ENCODE results near the gene ADAM10.

Gene ADAM10

GRCh38 chr15:58598829-58599210, 150.7 kb downstream of the ADAM10 start:
- Mint-ChIP-seq H3K9me3 (no peaks in the 10 kb centered on the region), H3K4me3 (no peak overlapping the region), H3K36me3 (peaks cover 19% of the 10 kb centered on the region), H3K27me3 (no peaks in the 10 kb centered on the region), H3K4me1 (peaks cover 16% of the 10 kb centered on the region), H3K27ac (peak overlapping the region; percentile 51)

- Mint-ChIP-seq H3K9me3 (no peaks in the 10 kb centered on the region), H3K36me3 (peaks cover 20% of the 10 kb centered on the region), H3K4me1 (peaks cover 12% of the 10 kb centered on the region), H3K4me3 (no peak overlapping the region), H3K27me3 (no peaks in the 10 kb centered on the region), H3K27ac (peak overlapping the region; percentile 55)
Observed at GRCh38 chr15:58597943-58598828, 151.3 kb downstream of the ADAM10 start.

- Mint-ChIP-seq H3K27me3 (no peaks in the 10 kb centered on the region), H3K9me3 (no peaks in the 10 kb centered on the region), H3K27ac (no peak overlapping the region), H3K4me3 (no peak overlapping the region), H3K4me1 (peaks cover 12% of the 10 kb centered on the region), H3K36me3 (peaks cover 19% of the 10 kb centered on the region)
Observed at GRCh38 chr15:58595516-58596263, 153.8 kb downstream of the ADAM10 start.

GRCh38 chr15:58594898-58595297, 154.6 kb downstream of the ADAM10 start:
- no peaks in the 10 kb centered on the region for H3K9me3 Mint-ChIP-seq
- H3K36me3 Mint-ChIP-seq = peaks cover 19% of the 10 kb centered on the region
- peaks cover 16% of the 10 kb centered on the region for H3K4me1 Mint-ChIP-seq

GRCh38 chr15:58593870-58594269, 155.6 kb downstream of the ADAM10 start:
- Mint-ChIP-seq H3K4me3 (no peak overlapping the region), H3K4me1 (peaks cover 15% of the 10 kb centered on the region), H3K36me3 (peaks cover 18% of the 10 kb centered on the region), H3K27me3 (no peaks in the 10 kb centered on the region), H3K9me3 (no peaks in the 10 kb centered on the region), H3K27ac (no peak overlapping the region)

More at GRCh38 chr15:58594898-58595297, 154.6 kb downstream of the ADAM10 start:
- no peak overlapping the region for H3K4me3 Mint-ChIP-seq
- peak overlapping the region; percentile 41 for H3K27ac Mint-ChIP-seq
- no peaks in the 10 kb centered on the region for H3K27me3 Mint-ChIP-seq

- no peaks in the 10 kb centered on the region for H3K27me3 Mint-ChIP-seq
- peaks cover 8% of the 10 kb centered on the region for H3K4me1 Mint-ChIP-seq
- H3K4me3 Mint-ChIP-seq = no peak overlapping the region
- H3K9me3 Mint-ChIP-seq = no peaks in the 10 kb centered on the region
- H3K27ac Mint-ChIP-seq = peak overlapping the region; percentile 30
- peaks cover 10% of the 10 kb centered on the region for H3K36me3 Mint-ChIP-seq
Observed at GRCh38 chr15:58590926-58591325, 158.6 kb downstream of the ADAM10 start.

- Mint-ChIP-seq H3K27ac (peak overlapping the region; percentile 26), H3K27me3 (no peaks in the 10 kb centered on the region), H3K4me1 (peaks cover 13% of the 10 kb centered on the region), H3K4me3 (no peak overlapping the region), H3K36me3 (peaks cover 8% of the 10 kb centered on the region), H3K9me3 (no peaks in the 10 kb centered on the region)
Observed at GRCh38 chr15:58590236-58590635, 159.3 kb downstream of the ADAM10 start.

- Mint-ChIP-seq H3K27me3 (no peaks in the 10 kb centered on the region), H3K9me3 (no peaks in the 10 kb centered on the region), H3K4me3 (no peak overlapping the region), H3K4me1 (peaks cover 21% of the 10 kb centered on the region), H3K27ac (no peak overlapping the region), H3K36me3 (peaks cover 6% of the 10 kb centered on the region)
Observed at GRCh38 chr15:58589047-58589446, 160.5 kb downstream of the ADAM10 start.

GRCh38 chr15:58588096-58588495, 161.4 kb downstream of the ADAM10 start:
- H3K27me3 Mint-ChIP-seq = no peaks in the 10 kb centered on the region
- peaks cover 21% of the 10 kb centered on the region for H3K4me1 Mint-ChIP-seq
- peaks cover 5% of the 10 kb centered on the region for H3K36me3 Mint-ChIP-seq
- H3K9me3 Mint-ChIP-seq = peaks cover 5% of the 10 kb centered on the region
- H3K27ac Mint-ChIP-seq = no peak overlapping the region
- H3K4me3 Mint-ChIP-seq = no peak overlapping the region

- H3K9me3 Mint-ChIP-seq = peaks cover 6% of the 10 kb centered on the region
- no peak overlapping the region for H3K4me3 Mint-ChIP-seq
- H3K36me3 Mint-ChIP-seq = peaks cover 5% of the 10 kb centered on the region
- no peaks in the 10 kb centered on the region for H3K27me3 Mint-ChIP-seq
- peaks cover 21% of the 10 kb centered on the region for H3K4me1 Mint-ChIP-seq
- H3K27ac Mint-ChIP-seq = no peak overlapping the region
Observed at GRCh38 chr15:58587486-58587885, 162.0 kb downstream of the ADAM10 start.

- Mint-ChIP-seq H3K4me1 (peaks cover 21% of the 10 kb centered on the region), H3K9me3 (peaks cover 6% of the 10 kb centered on the region), H3K27ac (no peak overlapping the region), H3K27me3 (no peaks in the 10 kb centered on the region), H3K36me3 (peaks cover 5% of the 10 kb centered on the region), H3K4me3 (no peak overlapping the region)
Observed at GRCh38 chr15:58585693-58586443, 163.6 kb downstream of the ADAM10 start.

- Mint-ChIP-seq H3K27ac (no peak overlapping the region), H3K4me3 (no peak overlapping the region), H3K9me3 (peaks cover 6% of the 10 kb centered on the region), H3K36me3 (peaks cover 5% of the 10 kb centered on the region), H3K4me1 (peaks cover 17% of the 10 kb centered on the region), H3K27me3 (no peaks in the 10 kb centered on the region)
Observed at GRCh38 chr15:58584789-58585461, 164.6 kb downstream of the ADAM10 start.

GRCh38 chr15:58583171-58583908, 166.2 kb downstream of the ADAM10 start:
- Mint-ChIP-seq H3K4me1 (peaks cover 17% of the 10 kb centered on the region), H3K27me3 (no peaks in the 10 kb centered on the region), H3K4me3 (no peak overlapping the region), H3K9me3 (peaks cover 6% of the 10 kb centered on the region), H3K27ac (no peak overlapping the region), H3K36me3 (peaks cover 5% of the 10 kb centered on the region)

GRCh38 chr15:58582160-58582559, 167.3 kb downstream of the ADAM10 start:
- Mint-ChIP-seq H3K4me3 (no peak overlapping the region), H3K27me3 (no peaks in the 10 kb centered on the region), H3K9me3 (peaks cover 6% of the 10 kb centered on the region), H3K36me3 (peaks cover 5% of the 10 kb centered on the region), H3K27ac (no peak overlapping the region), H3K4me1 (peaks cover 17% of the 10 kb centered on the region)

Measured in activated naive CD4-positive, alpha-beta T cell treated with anti-CD3 and anti-CD28 coated beads, Interleukin-2, amount 50 U/mL, for 24 hours (primary cell).